Fibroblast of lung (primary cell): ENCODE results near the gene SPON1. TPM values are rescaled to one million over a fixed set of nuclear protein-coding genes. Genes with fewer than 3 reads are reported as not detected.

Experiments
- DNase-seq, 2 donors: peaks; one replicate each; pipeline versions ENCODE4 v3.0.0 to v3.0.0-alpha.2; 2010; ENCODE audit warnings: low read depth in 2 of 2
- H2AFZ ChIP-seq: 2 replicates; pipeline ENCODE4 v1.5.1; 2012; ENCODE audit warnings: low read length, control low read depth, inconsistent platforms
- H3K27ac ChIP-seq: 2 replicates; pipeline ENCODE4 v1.5.1; 2011; ENCODE audit warnings: low read length, control low read depth; ENCODE audit not compliant: insufficient read depth
- H3K27me3 ChIP-seq: 2 replicates; pipeline ENCODE4 v1.5.1; 2011; ENCODE audit warnings: mild to moderate bottlenecking, low read length; ENCODE audit not compliant: control insufficient read depth, insufficient read depth
- H3K36me3 ChIP-seq: 2 replicates; pipeline ENCODE4 v1.5.1; 2011; ENCODE audit warnings: low read length; ENCODE audit not compliant: control insufficient read depth, insufficient read depth
- H3K4me1 ChIP-seq: 2 replicates; pipeline ENCODE4 v1.5.1; 2011; ENCODE audit warnings: low read length; ENCODE audit not compliant: control insufficient read depth, insufficient read depth; ENCODE audit errors: extremely low read depth
- H3K4me2 ChIP-seq: 2 replicates; pipeline ENCODE4 v1.5.1; 2011; ENCODE audit warnings: low read length, control low read depth; ENCODE audit not compliant: insufficient read depth; ENCODE audit errors: extremely low read depth
- H3K4me3 ChIP-seq, 4 experiments: fragments of 200-600 bp in 1 of 4; sonication (generic) in 1 of 4; replicated peaks in 1 of 4; 2 replicates each; pipeline ENCODE4 v1.5.1; 2011 to 2016; ENCODE audit warnings: low read length in 4 of 4, low read depth in 3 of 4, mild to moderate bottlenecking in 3 of 4, control low read depth in 2 of 4, inconsistent platforms in 1 of 4, mixed read lengths in 1 of 4; ENCODE audit not compliant: insufficient read depth in 1 of 4; ENCODE audit errors: control extremely low read depth in 1 of 4
- H3K79me2 ChIP-seq: 2 replicates; pipeline ENCODE4 v1.5.1; 2012; ENCODE audit warnings: mild to moderate bottlenecking, low read length, inconsistent platforms; ENCODE audit not compliant: control insufficient read depth, insufficient read depth
- H3K9ac ChIP-seq: 2 replicates; pipeline ENCODE4 v1.5.1; 2011; ENCODE audit warnings: mild to moderate bottlenecking, low read length, control low read depth; ENCODE audit not compliant: insufficient read depth
- H3K9me3 ChIP-seq: 2 replicates; pipeline ENCODE4 v1.5.1; 2012; ENCODE audit warnings: low read depth, low read length; ENCODE audit not compliant: control insufficient read depth, insufficient read depth
- H4K20me1 ChIP-seq: 2 replicates; pipeline ENCODE4 v1.5.1; 2011; ENCODE audit warnings: low read length; ENCODE audit not compliant: control insufficient read depth, insufficient read depth; ENCODE audit errors: extremely low read depth
- EZH2 ChIP-seq: IDR thresholded peaks from 2 replicates; pipeline ENCODE4 v1.5.1; 2012; ENCODE audit warnings: low read length, control low read depth, mild to moderate bottlenecking; ENCODE audit errors: missing control alignments
- polyA plus RNA-seq, 2 donors: library from polyadenylated mRNA; depleted of rRNA in 1 of 2; stranded (reverse) in 1 of 2; unstranded in 1 of 2; fragments of >200 nt; gene quantifications; 2 replicates each; pipeline ENCODE4 v1.2.1, GENCODE V29; 2011 to 2012; ENCODE audit warnings: missing spikeins in 1 of 2
- total RNA-seq: library from RNA; depleted of rRNA; stranded (reverse); fragments of >200 nt; gene quantifications from 2 replicates; pipeline ENCODE4 v1.2.1, GENCODE V29; 2014
- TF ChIP-seq, protein P1 (sequence below), 2 donors: IDR thresholded peaks in 1 of 2; conservative IDR thresholded peaks in 1 of 2; 1 replicate in 1 of 2; 2 replicates in 1 of 2; pipeline ENCODE4 v1.5.1; 2011 to 2012; ENCODE audit warnings: low read length in 2 of 2, control low read depth in 1 of 2, inconsistent platforms in 1 of 2, low read depth in 1 of 2, mild to moderate bottlenecking in 1 of 2

The SPON1 gene
- total and polyA plus RNA-seq, 2 donors (not counting 1 experiment from before 2014, with no cell fraction given), result 0.45 to 3.5 TPM

GRCh38 chr11:14012846-14013245 is 50.3 kb downstream of the SPON1 start:
- peak; percentile 45 to 53 for DNase-seq
- no peak overlapping the region for H3K4me3 ChIP-seq
- peak overlapping the region; percentile 48 for H3K27ac ChIP-seq

DNA sequence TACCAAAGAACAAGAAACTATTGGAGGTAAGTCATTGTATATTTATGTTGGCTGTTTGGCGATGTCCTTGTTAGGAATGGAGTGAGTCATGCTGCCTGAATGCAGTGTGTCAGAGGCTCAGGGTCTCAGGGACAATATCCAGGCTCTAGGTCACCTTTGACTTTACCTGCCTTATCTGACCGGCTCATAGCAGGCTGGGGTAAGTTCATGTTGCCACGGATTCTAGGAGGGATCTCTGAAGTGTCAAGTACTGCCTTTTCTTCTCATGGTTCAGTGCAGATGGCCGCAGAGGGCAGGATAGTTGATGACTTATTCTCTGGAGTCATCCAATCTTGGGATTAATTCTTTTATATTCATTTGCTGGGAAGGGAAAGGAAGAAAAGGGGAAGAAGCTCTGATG is 53.2 kb downstream of the SPON1 start:
- H3K4me2 ChIP-seq, result no peak overlapping the region
- TF ChIP-seq, protein P1, sequence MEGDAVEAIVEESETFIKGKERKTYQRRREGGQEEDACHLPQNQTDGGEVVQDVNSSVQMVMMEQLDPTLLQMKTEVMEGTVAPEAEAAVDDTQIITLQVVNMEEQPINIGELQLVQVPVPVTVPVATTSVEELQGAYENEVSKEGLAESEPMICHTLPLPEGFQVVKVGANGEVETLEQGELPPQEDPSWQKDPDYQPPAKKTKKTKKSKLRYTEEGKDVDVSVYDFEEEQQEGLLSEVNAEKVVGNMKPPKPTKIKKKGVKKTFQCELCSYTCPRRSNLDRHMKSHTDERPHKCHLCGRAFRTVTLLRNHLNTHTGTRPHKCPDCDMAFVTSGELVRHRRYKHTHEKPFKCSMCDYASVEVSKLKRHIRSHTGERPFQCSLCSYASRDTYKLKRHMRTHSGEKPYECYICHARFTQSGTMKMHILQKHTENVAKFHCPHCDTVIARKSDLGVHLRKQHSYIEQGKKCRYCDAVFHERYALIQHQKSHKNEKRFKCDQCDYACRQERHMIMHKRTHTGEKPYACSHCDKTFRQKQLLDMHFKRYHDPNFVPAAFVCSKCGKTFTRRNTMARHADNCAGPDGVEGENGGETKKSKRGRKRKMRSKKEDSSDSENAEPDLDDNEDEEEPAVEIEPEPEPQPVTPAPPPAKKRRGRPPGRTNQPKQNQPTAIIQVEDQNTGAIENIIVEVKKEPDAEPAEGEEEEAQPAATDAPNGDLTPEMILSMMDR (conservative IDR thresholded peaks at IDR 0.05 in 1 of 2, IDR thresholded peaks at IDR 0.05 in 1 of 2; ENCODE audit: low read depth in 1 of 2, low read length in 2 of 2), result no peak
- TF ChIP-seq EZH2, result no peak
- no peaks in the 10 kb centered on the region for H3K9me3 ChIP-seq
- H4K20me1 ChIP-seq, result no peaks in the 10 kb centered on the region
- no peaks in the 10 kb centered on the region for H3K36me3 ChIP-seq
- H3K27ac ChIP-seq, result no peak overlapping the region
- H3K4me3 ChIP-seq, result no peak overlapping the region
- H3K79me2 ChIP-seq, result no peaks in the 10 kb centered on the region
- no peaks in the 10 kb centered on the region for H3K27me3 ChIP-seq
- H3K9ac ChIP-seq, result no peak overlapping the region
- H2AFZ ChIP-seq, result no peak overlapping the region
- DNase-seq, result peak; percentile 68 to 81
- peaks cover 6% of the 10 kb centered on the region for H3K4me1 ChIP-seq

More at GRCh38 chr11:14012846-14013245, 50.3 kb downstream of the SPON1 start:
- peaks cover 6% of the 10 kb centered on the region for H3K4me1 ChIP-seq
- H3K9ac ChIP-seq, result no peak overlapping the region
- TF ChIP-seq, protein P1 (conservative IDR thresholded peaks at IDR 0.05 in 1 of 2, IDR thresholded peaks at IDR 0.05 in 1 of 2; ENCODE audit: low read depth in 1 of 2, low read length in 2 of 2), result no peak
- TF ChIP-seq EZH2, result no peak
- H3K9me3 ChIP-seq, result no peaks in the 10 kb centered on the region
- H3K36me3 ChIP-seq, result no peaks in the 10 kb centered on the region
- H4K20me1 ChIP-seq, result no peaks in the 10 kb centered on the region
- no peaks in the 10 kb centered on the region for H3K79me2 ChIP-seq
- H2AFZ ChIP-seq, result no peak overlapping the region
- H3K27me3 ChIP-seq, result no peaks in the 10 kb centered on the region
- H3K4me2 ChIP-seq, result no peak overlapping the region

GRCh38 chr11:14018441-14018840 is 55.9 kb downstream of the SPON1 start:
- Histone ChIP-seq H3K4me2 (no peak overlapping the region), H3K36me3 (no peaks in the 10 kb centered on the region), H4K20me1 (no peaks in the 10 kb centered on the region), H3K9me3 (no peaks in the 10 kb centered on the region), H2AFZ (no peak overlapping the region), H3K4me1 (no peaks in the 10 kb centered on the region), H3K9ac (no peak overlapping the region), H3K79me2 (no peaks in the 10 kb centered on the region), H3K27me3 (peaks cover 4% of the 10 kb centered on the region), H3K27ac (no peak overlapping the region), H3K4me3 (no peak overlapping the region)
- TF ChIP-seq, protein P1 (conservative IDR thresholded peaks at IDR 0.05 in 1 of 2, IDR thresholded peaks at IDR 0.05 in 1 of 2; ENCODE audit: low read depth in 1 of 2, low read length in 2 of 2), result no peak
- no peak for TF ChIP-seq EZH2
- DNase-seq, result no peak
